Endothelial cell of umbilical vein (primary cell): ENCODE data around the gene GTSE1. TPM values are rescaled to one million over a fixed set of nuclear protein-coding genes. Genes with fewer than 3 reads are reported as not detected.

Source experiments
- BruUV-seq: library from RNA; stranded (reverse); fragments of 400-500 nt; replicated peaks from 2 replicates; lab custom pipeline; 2021; lab: Mats Ljungman, UMichigan
- CTCF ChIA-PET: fragments of 300-600, 350-600 bp; sonication (Branson Sonifier 250); formaldehyde crosslinking; loops from one replicate; lab custom pipeline; 2021; ENCODE audit warnings: antibody characterized with exemption, inconsistent platforms; lab: Charles Lee
- POLR2A ChIA-PET: fragments of 300-600, 350-600 bp; sonication (Branson Sonifier 250); formaldehyde crosslinking; loops from one replicate; lab custom pipeline; 2021; ENCODE audit warnings: antibody characterized with exemption, inconsistent platforms; lab: Charles Lee
- DNase-seq: peaks from one replicate; pipeline ENCODE4 v3.0.0-alpha.2; 2011; ENCODE audit warnings: low read depth, low spot score
- FAIRE-seq: peaks from 2 replicates; lab custom pipeline; 2011; peaks lifted over from hg19 to GRCh38; lab: Jason Lieb, UNC
- H2AFZ ChIP-seq: 2 replicates; pipeline ENCODE4 v1.6.0; 2012; ENCODE audit warnings: low read depth, low read length, control low read depth, inconsistent platforms
- H3K27ac ChIP-seq: 2 replicates; pipeline ENCODE4 v1.5.1; 2011; ENCODE audit warnings: low read depth, mild to moderate bottlenecking, control low read depth, low read length, moderate library complexity; ENCODE audit not compliant: insufficient read depth
- H3K27me3 ChIP-seq, 2 experiments: 2 replicates each; pipeline versions ENCODE4 v1.6.0 to v1.6.1; 2011; ENCODE audit warnings: low read length in 2 of 2, mixed read lengths in 1 of 2; ENCODE audit not compliant: control insufficient read depth in 2 of 2, insufficient read depth in 2 of 2
- H3K36me3 ChIP-seq, 2 experiments: 2 replicates in 1 of 2; 3 replicates in 1 of 2; pipeline ENCODE4 v1.5.1; 2011; ENCODE audit warnings: low read length in 2 of 2, mild to moderate bottlenecking in 1 of 2, moderate library complexity in 1 of 2; ENCODE audit not compliant: control insufficient read depth in 2 of 2, insufficient read depth in 2 of 2; ENCODE audit errors: extremely low read depth in 1 of 2
- H3K4me1 ChIP-seq: 3 replicates; pipeline ENCODE4 v1.5.1; 2011; ENCODE audit warnings: mild to moderate bottlenecking, low read length; ENCODE audit not compliant: control insufficient read depth, insufficient read depth; ENCODE audit errors: extremely low read depth
- H3K4me2 ChIP-seq: 2 replicates; pipeline ENCODE4 v1.6.1; 2011; ENCODE audit warnings: low read length, control low read depth, mixed read lengths; ENCODE audit not compliant: insufficient read depth
- H3K4me3 ChIP-seq, 3 experiments: fragments of 200-600 bp in 1 of 3; sonication (generic), shearing (Covaris generic) in 1 of 3; replicated peaks in 1 of 3; 2 replicates each; pipeline ENCODE4 v1.5.1; 2011 to 2016; ENCODE audit warnings: control low read depth in 3 of 3, low read length in 3 of 3, mild to moderate bottlenecking in 2 of 3, inconsistent platforms in 1 of 3, low read depth in 1 of 3, moderate library complexity in 1 of 3; ENCODE audit not compliant: insufficient read depth in 1 of 3
- H3K79me2 ChIP-seq: 2 replicates; pipeline ENCODE4 v1.6.0; 2012; ENCODE audit warnings: low read length, inconsistent platforms; ENCODE audit not compliant: control insufficient read depth, insufficient read depth
- H3K9ac ChIP-seq: replicated peaks from 2 replicates; pipeline ENCODE3; 2011; ENCODE audit warnings: low read length, control low read depth; ENCODE audit not compliant: insufficient read depth; ENCODE audit errors: extremely low read depth
- H3K9me1 ChIP-seq: replicated peaks from 3 replicates; pipeline ENCODE4 v1.6.0; 2011; ENCODE audit warnings: mild to moderate bottlenecking, low read length; ENCODE audit not compliant: control insufficient read depth, insufficient read depth; ENCODE audit errors: extremely low read depth
- H3K9me3 ChIP-seq: replicated peaks from 2 replicates; pipeline ENCODE4 v1.5.1; 2012; ENCODE audit warnings: low read length, inconsistent platforms; ENCODE audit not compliant: control insufficient read depth, insufficient read depth
- H4K20me1 ChIP-seq: replicated peaks from 2 replicates; pipeline ENCODE3; 2011; ENCODE audit warnings: mild to moderate bottlenecking, low read length; ENCODE audit not compliant: control insufficient read depth, insufficient read depth; ENCODE audit errors: extremely low read depth
- EZH2 ChIP-seq: IDR thresholded peaks from 2 replicates; pipeline ENCODE4 v1.6.1; 2012; ENCODE audit warnings: borderline replicate concordance, low read depth, mild to moderate bottlenecking, moderate library complexity, low read length, inconsistent platforms; ENCODE audit not compliant: severe bottlenecking
- FOS ChIP-seq: IDR thresholded peaks from 2 replicates; pipeline ENCODE4 v1.6.1; 2011; ENCODE audit warnings: mild to moderate bottlenecking, low read length, moderate library complexity, borderline replicate concordance; ENCODE audit not compliant: insufficient read depth
- GATA2 ChIP-seq: IDR thresholded peaks from 2 replicates; pipeline ENCODE4 v1.7.0; 2011; ENCODE audit warnings: low read depth, mild to moderate bottlenecking, moderate library complexity, mixed read lengths, low read length; ENCODE audit not compliant: insufficient read length, insufficient read depth
- JUN ChIP-seq: IDR thresholded peaks from 2 replicates; pipeline ENCODE4 v1.6.1; 2011; ENCODE audit warnings: borderline replicate concordance, low read depth; ENCODE audit not compliant: insufficient read length, insufficient read depth
- MAX ChIP-seq: IDR thresholded peaks from 2 replicates; pipeline ENCODE4 v1.6.1; 2011; ENCODE audit not compliant: insufficient read depth, insufficient read length
- MYC ChIP-seq: IDR thresholded peaks from one replicate; pipeline ENCODE4 v1.6.1; 2011; ENCODE audit warnings: mild to moderate bottlenecking, low read depth, low read length
- POLR2A ChIP-seq: IDR thresholded peaks from 2 replicates; pipeline ENCODE4 v1.6.1; 2012; ENCODE audit warnings: low read depth, mild to moderate bottlenecking, control low read depth, low read length
- POLR2AphosphoS5 ChIP-seq: IDR thresholded peaks from 2 replicates; pipeline ENCODE4 v1.6.1; 2012; ENCODE audit warnings: low read depth, mild to moderate bottlenecking, control low read depth, low read length, moderate library complexity; ENCODE audit not compliant: insufficient read depth
- dilution Hi-C: fragments of 300-500 bp; cut with MboI; formaldehyde crosslinking; loops from one replicate; pipeline ENCODE4 v1.15.0; 2019; ENCODE audit warnings: low sequenced_read_pairs; ENCODE audit not compliant: extremely low pct_ligation_motif_present
- intact Hi-C: fragments of 100-400 bp; cut with micrococcal nuclease; formaldehyde crosslinking; loops from one replicate; pipeline ENCODE4 v1.10.0; 2022
- polyA plus RNA-seq, 4 experiments: library from polyadenylated mRNA; depleted of rRNA in 3 of 4; stranded (reverse) in 3 of 4; unstranded in 1 of 4; fragments of >200 nt; gene quantifications; 2 replicates each; pipeline versions ENCODE4 v1.2.1 to v1.2.3, GENCODE V29; 2011 to 2012; ENCODE audit warnings: missing spikeins in 1 of 4
- total RNA-seq: library from RNA; stranded (reverse); gene quantifications from 2 replicates; pipeline ENCODE4 v1.2.3, GENCODE V29; 2021
- TF ChIP-seq, protein P1 (sequence below), 2 donors: IDR thresholded peaks; 1 replicate in 1 of 2; 2 replicates in 1 of 2; pipeline ENCODE4 v1.5.1; 2011; ENCODE audit warnings: low read length in 2 of 2, mild to moderate bottlenecking in 2 of 2, moderate library complexity in 2 of 2, control low read depth in 1 of 2, inconsistent platforms in 1 of 2, low read depth in 1 of 2; ENCODE audit not compliant: insufficient read depth in 1 of 2; ENCODE audit errors: extremely low read depth in 1 of 2

GTSE1 gene
- total and polyA plus RNA-seq, 2 donors (not counting 3 experiments of a cell fraction or from before 2014, with no cell fraction given), result 25.9 to 57.2 TPM

DNA sequence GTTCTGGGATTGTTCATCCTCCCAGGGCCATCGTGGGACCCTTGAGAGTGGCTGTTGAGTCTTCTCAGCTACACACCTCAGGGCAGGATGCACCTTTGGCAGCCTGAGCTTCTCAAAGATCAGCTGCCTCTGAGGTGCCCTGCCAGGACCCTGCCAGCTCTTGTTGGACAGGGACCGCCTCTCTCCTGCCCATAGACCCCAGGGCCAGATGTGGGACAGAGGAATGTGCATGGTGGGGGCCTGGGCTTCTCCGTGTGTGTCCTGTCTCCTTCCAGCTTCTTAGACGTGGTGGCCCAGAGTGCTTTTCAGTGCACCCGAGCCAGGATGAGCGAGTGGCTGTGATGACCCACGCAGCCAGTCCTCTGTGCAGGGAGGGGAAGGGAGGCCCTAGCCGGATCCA, 32.9 kb downstream of the GTSE1 start:
- no peak for DNase-seq
- Histone ChIP-seq H3K36me3 (peaks cover 6% of the 10 kb centered on the region in 2 experiments), H3K79me2 (no peaks in the 10 kb centered on the region), H3K27me3 (no peaks in the 10 kb centered on the region), H3K9me3 (no peaks in the 10 kb centered on the region), H2AFZ (no peak overlapping the region), H3K4me1 (no peaks in the 10 kb centered on the region), H3K9ac (no peak overlapping the region), H3K9me1 (no peaks in the 10 kb centered on the region), H3K27ac (no peak overlapping the region), H4K20me1 (no peaks in the 10 kb centered on the region), H3K4me3 (no peak overlapping the region), H3K4me2 (no peak overlapping the region)
- BruUV-seq, result no TSS peak
- intact Hi-C loops (no loop called here), dilution Hi-C loops (no loop called here)
- TF ChIP-seq JUN (no peak), MAX (no peak), MYC (no peak), GATA2 (no peak), EZH2 (no peak), FOS (no peak), POLR2A (no peak), POLR2AphosphoS5 (no peak)
- TF ChIP-seq, protein P1, sequence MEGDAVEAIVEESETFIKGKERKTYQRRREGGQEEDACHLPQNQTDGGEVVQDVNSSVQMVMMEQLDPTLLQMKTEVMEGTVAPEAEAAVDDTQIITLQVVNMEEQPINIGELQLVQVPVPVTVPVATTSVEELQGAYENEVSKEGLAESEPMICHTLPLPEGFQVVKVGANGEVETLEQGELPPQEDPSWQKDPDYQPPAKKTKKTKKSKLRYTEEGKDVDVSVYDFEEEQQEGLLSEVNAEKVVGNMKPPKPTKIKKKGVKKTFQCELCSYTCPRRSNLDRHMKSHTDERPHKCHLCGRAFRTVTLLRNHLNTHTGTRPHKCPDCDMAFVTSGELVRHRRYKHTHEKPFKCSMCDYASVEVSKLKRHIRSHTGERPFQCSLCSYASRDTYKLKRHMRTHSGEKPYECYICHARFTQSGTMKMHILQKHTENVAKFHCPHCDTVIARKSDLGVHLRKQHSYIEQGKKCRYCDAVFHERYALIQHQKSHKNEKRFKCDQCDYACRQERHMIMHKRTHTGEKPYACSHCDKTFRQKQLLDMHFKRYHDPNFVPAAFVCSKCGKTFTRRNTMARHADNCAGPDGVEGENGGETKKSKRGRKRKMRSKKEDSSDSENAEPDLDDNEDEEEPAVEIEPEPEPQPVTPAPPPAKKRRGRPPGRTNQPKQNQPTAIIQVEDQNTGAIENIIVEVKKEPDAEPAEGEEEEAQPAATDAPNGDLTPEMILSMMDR (IDR thresholded peaks at IDR 0.05; ENCODE audit: extremely low read depth in 1 of 2, insufficient read depth in 1 of 2, low read depth in 1 of 2, low read length in 2 of 2), result no peak
- no peak for FAIRE-seq
- ChIA-PET CTCF (interaction anchor here (0.9 kb wide), 1 partner anchor 323 kb away, joined by 3 read pairs; no protein-coding TSS in a partner anchor), POLR2A (no interaction called here)
